ENCODE data around the gene ABHD5.

ABHD5 gene

DNA sequence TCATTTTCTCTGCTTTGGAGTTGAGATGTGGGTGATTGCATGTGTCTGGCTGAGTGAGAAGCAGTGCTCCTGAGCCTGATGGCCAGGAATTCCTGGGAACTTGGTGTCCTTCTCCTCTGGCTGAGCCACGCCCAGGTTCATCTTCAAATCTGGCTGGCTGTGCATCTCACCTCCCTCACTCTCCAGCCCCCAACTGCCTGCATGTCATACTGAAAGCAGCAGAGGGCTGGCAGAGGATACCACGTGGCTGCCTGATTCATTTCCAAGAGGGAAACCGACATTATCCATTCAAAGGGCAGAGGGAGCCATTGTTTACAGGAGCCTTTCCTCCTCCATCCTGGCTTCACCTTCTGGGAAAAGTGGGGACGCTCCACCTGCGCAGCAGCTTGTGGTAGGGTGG is 57.4 kb downstream of the ABHD5 start:
- H3K27me3 ChIP-seq (ENCODE audit: insufficient read depth, poor library complexity, severe bottlenecking) = no peaks in the 10 kb centered on the region
- peaks cover 7% of the 10 kb centered on the region for H3K4me1 ChIP-seq (ENCODE audit: insufficient read depth, poor library complexity, severe bottlenecking)
- no peaks in the 10 kb centered on the region for H3K36me3 ChIP-seq (ENCODE audit: low read depth)
- peak overlapping the region; percentile 49 for H3K27ac ChIP-seq (ENCODE audit: poor library complexity, severe bottlenecking)
- ATAC-seq (ENCODE audit: low read depth) (peak; percentile 76), DNase-seq (ENCODE audit: low spot score) (no peak)
- no peaks in the 10 kb centered on the region for H3K9me3 ChIP-seq (ENCODE audit: severe bottlenecking)
- TF ChIP-seq, protein P1, sequence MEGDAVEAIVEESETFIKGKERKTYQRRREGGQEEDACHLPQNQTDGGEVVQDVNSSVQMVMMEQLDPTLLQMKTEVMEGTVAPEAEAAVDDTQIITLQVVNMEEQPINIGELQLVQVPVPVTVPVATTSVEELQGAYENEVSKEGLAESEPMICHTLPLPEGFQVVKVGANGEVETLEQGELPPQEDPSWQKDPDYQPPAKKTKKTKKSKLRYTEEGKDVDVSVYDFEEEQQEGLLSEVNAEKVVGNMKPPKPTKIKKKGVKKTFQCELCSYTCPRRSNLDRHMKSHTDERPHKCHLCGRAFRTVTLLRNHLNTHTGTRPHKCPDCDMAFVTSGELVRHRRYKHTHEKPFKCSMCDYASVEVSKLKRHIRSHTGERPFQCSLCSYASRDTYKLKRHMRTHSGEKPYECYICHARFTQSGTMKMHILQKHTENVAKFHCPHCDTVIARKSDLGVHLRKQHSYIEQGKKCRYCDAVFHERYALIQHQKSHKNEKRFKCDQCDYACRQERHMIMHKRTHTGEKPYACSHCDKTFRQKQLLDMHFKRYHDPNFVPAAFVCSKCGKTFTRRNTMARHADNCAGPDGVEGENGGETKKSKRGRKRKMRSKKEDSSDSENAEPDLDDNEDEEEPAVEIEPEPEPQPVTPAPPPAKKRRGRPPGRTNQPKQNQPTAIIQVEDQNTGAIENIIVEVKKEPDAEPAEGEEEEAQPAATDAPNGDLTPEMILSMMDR (IDR thresholded peaks at IDR 0.05; ENCODE audit: poor library complexity, severe bottlenecking) = no peak
- H3K4me3 ChIP-seq (ENCODE audit: severe bottlenecking) = no peak overlapping the region

DNA sequence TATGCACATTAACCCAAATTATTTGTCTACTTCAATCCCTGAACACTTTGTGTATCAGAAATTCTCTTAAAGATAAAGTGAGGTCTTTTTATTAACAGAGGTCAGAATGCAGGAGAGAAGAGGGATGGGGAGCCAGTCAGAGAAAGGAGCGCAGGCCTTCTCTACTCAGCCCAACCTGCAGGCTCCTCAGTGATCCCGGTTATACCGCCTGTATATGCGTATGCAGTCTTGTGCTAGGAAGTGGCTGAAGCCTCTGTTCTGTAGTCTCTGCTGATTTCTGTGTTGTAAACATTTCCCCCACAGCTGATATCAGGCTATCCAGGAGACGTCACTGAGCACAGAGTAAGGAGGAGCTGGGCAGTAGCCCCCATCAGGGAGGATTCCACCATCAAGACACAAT is 57.9 kb downstream of the ABHD5 start:
- DNase-seq (ENCODE audit: low spot score) (no peak), ATAC-seq (ENCODE audit: low read depth) (no peak)
- TF ChIP-seq, protein P1 (IDR thresholded peaks at IDR 0.05; ENCODE audit: poor library complexity, severe bottlenecking) = no peak
- H3K27ac ChIP-seq (ENCODE audit: poor library complexity, severe bottlenecking) = peak overlapping the region; percentile 49
- H3K36me3 ChIP-seq (ENCODE audit: low read depth) = no peaks in the 10 kb centered on the region
- no peaks in the 10 kb centered on the region for H3K9me3 ChIP-seq (ENCODE audit: severe bottlenecking)
- no peaks in the 10 kb centered on the region for H3K27me3 ChIP-seq (ENCODE audit: insufficient read depth, poor library complexity, severe bottlenecking)
- H3K4me3 ChIP-seq (ENCODE audit: severe bottlenecking) = no peak overlapping the region
- H3K4me1 ChIP-seq (ENCODE audit: insufficient read depth, poor library complexity, severe bottlenecking) = peaks cover 10% of the 10 kb centered on the region

DNA sequence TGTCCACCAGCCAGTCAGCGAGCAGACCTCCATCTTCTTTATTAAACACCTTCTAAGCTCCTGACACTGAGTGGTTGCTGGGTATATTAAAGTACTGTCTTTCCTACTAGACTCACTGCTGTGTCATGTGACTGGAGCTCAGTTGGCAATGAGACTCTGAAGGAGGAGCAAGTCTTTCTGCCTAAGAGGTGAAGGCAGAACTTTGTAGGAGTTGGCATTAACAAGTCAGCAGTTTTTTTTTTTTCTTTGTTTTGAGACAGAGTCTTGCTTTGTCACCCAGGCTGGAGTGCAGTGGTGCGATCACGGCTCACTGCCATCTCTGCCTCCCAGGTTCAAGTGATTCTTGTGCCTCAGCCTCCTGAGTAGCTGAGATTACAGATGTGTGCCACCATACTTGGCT is 62.2 kb downstream of the ABHD5 start:
- H3K36me3 ChIP-seq (ENCODE audit: low read depth) = no peaks in the 10 kb centered on the region
- H3K4me3 ChIP-seq (ENCODE audit: severe bottlenecking) = no peak overlapping the region
- TF ChIP-seq, protein P1 (IDR thresholded peaks at IDR 0.05; ENCODE audit: poor library complexity, severe bottlenecking) = no peak
- no peaks in the 10 kb centered on the region for H3K9me3 ChIP-seq (ENCODE audit: severe bottlenecking)
- H3K4me1 ChIP-seq (ENCODE audit: insufficient read depth, poor library complexity, severe bottlenecking) = peaks cover 20% of the 10 kb centered on the region
- no peak for DNase-seq (ENCODE audit: low spot score)
- H3K27ac ChIP-seq (ENCODE audit: poor library complexity, severe bottlenecking) = peak overlapping the region; percentile 83
- no peak for ATAC-seq (ENCODE audit: low read depth)
- no peaks in the 10 kb centered on the region for H3K27me3 ChIP-seq (ENCODE audit: insufficient read depth, poor library complexity, severe bottlenecking)

DNA sequence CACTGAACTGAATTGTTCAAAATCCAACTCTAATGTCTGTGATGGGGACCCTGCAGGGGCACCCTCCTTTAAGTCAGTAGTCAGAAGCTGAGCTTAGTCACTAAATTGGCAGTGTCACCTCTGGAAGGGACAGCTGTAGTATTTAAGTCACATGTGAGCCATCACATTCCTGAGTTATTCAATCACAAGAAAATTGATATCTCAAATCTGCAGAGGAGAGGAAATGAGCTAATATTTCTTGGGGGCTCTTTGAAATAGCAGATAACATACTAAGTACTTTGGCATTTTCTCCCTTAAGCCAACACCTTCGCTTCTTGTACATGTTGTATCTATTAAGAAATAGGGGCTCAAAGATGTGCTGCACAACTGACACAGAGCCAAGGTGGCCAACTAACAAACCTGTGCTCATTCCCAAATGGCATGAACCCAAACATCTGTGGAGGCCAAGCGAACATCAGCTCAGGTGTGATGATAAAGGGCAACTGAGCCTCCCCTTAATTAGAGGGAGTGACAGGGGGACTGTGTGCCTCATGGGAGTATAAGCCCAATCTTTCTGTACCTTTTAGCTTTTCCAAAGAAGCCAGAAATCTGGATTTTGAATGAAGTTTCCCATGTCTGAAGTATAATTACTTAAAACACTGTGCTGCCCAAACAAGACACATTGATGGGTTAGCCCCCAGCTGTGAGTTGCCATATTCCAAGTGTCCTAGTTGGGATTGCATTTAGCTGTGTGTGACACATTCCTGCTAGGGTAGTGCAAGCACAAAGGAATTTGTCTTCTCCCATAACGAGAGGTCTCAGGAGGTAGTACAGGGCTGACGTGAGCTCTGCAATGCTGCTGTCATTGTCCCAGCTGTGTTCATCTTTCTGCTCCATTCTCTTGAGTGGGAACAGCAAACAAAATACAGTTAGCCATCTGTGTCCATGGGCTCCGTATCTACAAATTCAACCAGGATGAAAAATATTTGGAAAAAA is 63.3 kb downstream of the ABHD5 start:
- peak; percentile 90 for ATAC-seq (ENCODE audit: low read depth)
- H3K27ac ChIP-seq (ENCODE audit: poor library complexity, severe bottlenecking) = peak overlapping the region; percentile 83
- no peaks in the 10 kb centered on the region for H3K27me3 ChIP-seq (ENCODE audit: insufficient read depth, poor library complexity, severe bottlenecking)
- TF ChIP-seq, protein P1 (IDR thresholded peaks at IDR 0.05; ENCODE audit: poor library complexity, severe bottlenecking) = no peak
- H3K4me3 ChIP-seq (ENCODE audit: severe bottlenecking) = no peak overlapping the region
- H3K9me3 ChIP-seq (ENCODE audit: severe bottlenecking) = no peaks in the 10 kb centered on the region
- H3K4me1 ChIP-seq (ENCODE audit: insufficient read depth, poor library complexity, severe bottlenecking) = peaks cover 17% of the 10 kb centered on the region
- no peaks in the 10 kb centered on the region for H3K36me3 ChIP-seq (ENCODE audit: low read depth)
- DNase-seq (ENCODE audit: low spot score) = no peak

Measured in RWPE2 (cell line).